ENCODE measurements around the gene PCMTD2.

DNA sequence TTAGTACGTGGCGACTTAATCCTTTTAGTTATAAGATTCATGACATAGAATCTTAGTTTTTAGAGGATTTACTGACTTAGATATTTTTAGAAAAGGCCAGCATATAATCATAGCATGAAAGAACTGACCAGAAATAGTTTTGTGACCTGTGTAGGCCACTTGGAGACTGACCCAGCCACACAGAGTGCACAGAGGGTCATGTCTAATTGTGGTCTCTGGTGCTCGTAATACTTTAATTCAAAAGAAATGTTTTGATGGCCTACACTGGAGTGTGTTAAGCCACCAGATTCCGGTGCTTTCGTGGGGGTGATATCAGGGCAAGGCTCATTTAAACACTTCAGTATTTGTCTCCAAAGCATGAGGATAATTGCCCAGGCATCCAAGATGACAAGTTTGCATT is 11.4 kb downstream of the PCMTD2 start:
- TF ChIP-seq, protein P1, sequence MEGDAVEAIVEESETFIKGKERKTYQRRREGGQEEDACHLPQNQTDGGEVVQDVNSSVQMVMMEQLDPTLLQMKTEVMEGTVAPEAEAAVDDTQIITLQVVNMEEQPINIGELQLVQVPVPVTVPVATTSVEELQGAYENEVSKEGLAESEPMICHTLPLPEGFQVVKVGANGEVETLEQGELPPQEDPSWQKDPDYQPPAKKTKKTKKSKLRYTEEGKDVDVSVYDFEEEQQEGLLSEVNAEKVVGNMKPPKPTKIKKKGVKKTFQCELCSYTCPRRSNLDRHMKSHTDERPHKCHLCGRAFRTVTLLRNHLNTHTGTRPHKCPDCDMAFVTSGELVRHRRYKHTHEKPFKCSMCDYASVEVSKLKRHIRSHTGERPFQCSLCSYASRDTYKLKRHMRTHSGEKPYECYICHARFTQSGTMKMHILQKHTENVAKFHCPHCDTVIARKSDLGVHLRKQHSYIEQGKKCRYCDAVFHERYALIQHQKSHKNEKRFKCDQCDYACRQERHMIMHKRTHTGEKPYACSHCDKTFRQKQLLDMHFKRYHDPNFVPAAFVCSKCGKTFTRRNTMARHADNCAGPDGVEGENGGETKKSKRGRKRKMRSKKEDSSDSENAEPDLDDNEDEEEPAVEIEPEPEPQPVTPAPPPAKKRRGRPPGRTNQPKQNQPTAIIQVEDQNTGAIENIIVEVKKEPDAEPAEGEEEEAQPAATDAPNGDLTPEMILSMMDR (IDR thresholded peaks at IDR 0.05), result no peak
- no peak for TF ChIP-seq POLR2A (IDR thresholded peaks at IDR 0.05; ENCODE audit: low read length)
- no peak for TF ChIP-seq EHMT2 (IDR thresholded peaks at IDR 0.05; ENCODE audit: low read depth)
- TF ChIP-seq ESRRA (IDR thresholded peaks at IDR 0.05; ENCODE audit: borderline replicate concordance, low read length), result no peak
- TF ChIP-seq, protein P2, sequence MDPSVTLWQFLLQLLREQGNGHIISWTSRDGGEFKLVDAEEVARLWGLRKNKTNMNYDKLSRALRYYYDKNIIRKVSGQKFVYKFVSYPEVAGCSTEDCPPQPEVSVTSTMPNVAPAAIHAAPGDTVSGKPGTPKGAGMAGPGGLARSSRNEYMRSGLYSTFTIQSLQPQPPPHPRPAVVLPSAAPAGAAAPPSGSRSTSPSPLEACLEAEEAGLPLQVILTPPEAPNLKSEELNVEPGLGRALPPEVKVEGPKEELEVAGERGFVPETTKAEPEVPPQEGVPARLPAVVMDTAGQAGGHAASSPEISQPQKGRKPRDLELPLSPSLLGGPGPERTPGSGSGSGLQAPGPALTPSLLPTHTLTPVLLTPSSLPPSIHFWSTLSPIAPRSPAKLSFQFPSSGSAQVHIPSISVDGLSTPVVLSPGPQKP (IDR thresholded peaks at IDR 0.05; ENCODE audit: low read depth, low read length), result no peak
- TF ChIP-seq, protein P3, sequence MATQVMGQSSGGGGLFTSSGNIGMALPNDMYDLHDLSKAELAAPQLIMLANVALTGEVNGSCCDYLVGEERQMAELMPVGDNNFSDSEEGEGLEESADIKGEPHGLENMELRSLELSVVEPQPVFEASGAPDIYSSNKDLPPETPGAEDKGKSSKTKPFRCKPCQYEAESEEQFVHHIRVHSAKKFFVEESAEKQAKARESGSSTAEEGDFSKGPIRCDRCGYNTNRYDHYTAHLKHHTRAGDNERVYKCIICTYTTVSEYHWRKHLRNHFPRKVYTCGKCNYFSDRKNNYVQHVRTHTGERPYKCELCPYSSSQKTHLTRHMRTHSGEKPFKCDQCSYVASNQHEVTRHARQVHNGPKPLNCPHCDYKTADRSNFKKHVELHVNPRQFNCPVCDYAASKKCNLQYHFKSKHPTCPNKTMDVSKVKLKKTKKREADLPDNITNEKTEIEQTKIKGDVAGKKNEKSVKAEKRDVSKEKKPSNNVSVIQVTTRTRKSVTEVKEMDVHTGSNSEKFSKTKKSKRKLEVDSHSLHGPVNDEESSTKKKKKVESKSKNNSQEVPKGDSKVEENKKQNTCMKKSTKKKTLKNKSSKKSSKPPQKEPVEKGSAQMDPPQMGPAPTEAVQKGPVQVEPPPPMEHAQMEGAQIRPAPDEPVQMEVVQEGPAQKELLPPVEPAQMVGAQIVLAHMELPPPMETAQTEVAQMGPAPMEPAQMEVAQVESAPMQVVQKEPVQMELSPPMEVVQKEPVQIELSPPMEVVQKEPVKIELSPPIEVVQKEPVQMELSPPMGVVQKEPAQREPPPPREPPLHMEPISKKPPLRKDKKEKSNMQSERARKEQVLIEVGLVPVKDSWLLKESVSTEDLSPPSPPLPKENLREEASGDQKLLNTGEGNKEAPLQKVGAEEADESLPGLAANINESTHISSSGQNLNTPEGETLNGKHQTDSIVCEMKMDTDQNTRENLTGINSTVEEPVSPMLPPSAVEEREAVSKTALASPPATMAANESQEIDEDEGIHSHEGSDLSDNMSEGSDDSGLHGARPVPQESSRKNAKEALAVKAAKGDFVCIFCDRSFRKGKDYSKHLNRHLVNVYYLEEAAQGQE (IDR thresholded peaks at IDR 0.05), result no peak
- TF ChIP-seq CEBPB (IDR thresholded peaks at IDR 0.05), result no peak
- no peak for TF ChIP-seq SMC3 (IDR thresholded peaks at IDR 0.05)
- TF ChIP-seq, protein P4, sequence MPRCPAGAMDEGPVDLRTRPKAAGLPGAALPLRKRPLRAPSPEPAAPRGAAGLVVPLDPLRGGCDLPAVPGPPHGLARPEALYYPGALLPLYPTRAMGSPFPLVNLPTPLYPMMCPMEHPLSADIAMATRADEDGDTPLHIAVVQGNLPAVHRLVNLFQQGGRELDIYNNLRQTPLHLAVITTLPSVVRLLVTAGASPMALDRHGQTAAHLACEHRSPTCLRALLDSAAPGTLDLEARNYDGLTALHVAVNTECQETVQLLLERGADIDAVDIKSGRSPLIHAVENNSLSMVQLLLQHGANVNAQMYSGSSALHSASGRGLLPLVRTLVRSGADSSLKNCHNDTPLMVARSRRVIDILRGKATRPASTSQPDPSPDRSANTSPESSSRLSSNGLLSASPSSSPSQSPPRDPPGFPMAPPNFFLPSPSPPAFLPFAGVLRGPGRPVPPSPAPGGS (IDR thresholded peaks at IDR 0.05), result no peak
- TF ChIP-seq, protein P5, sequence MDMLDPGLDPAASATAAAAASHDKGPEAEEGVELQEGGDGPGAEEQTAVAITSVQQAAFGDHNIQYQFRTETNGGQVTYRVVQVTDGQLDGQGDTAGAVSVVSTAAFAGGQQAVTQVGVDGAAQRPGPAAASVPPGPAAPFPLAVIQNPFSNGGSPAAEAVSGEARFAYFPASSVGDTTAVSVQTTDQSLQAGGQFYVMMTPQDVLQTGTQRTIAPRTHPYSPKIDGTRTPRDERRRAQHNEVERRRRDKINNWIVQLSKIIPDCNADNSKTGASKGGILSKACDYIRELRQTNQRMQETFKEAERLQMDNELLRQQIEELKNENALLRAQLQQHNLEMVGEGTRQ (IDR thresholded peaks at IDR 0.05), result no peak
- no peak for TF ChIP-seq CBX8 (IDR thresholded peaks at IDR 0.05)
